GM12891 (cell line): ENCODE measurements around the gene GPBAR1.
A peak's percentile ranks its signal among the peaks of the same experiment; 100 is the strongest.

ENCODE experiments used
- DNase-seq: peaks from one replicate; pipeline ENCODE4 v3.0.0; 2011; ENCODE audit warnings: low spot score; ENCODE audit not compliant: insufficient read length
- FAIRE-seq: peaks from 2 replicates; lab custom pipeline; 2011; peaks lifted over from hg19 to GRCh38; lab: Jason Lieb, UNC
- PAX5 ChIP-seq: IDR thresholded peaks from 2 replicates; pipeline ENCODE4 v1.6.1; 2011; ENCODE audit warnings: low read length, moderate library complexity, mild to moderate bottlenecking; ENCODE audit not compliant: insufficient read depth, severe bottlenecking
- POLR2A ChIP-seq: IDR thresholded peaks from 2 replicates; pipeline ENCODE4 v1.6.1; 2011; ENCODE audit warnings: low read depth, low read length, control low read depth
- POLR2AphosphoS5 ChIP-seq: IDR thresholded peaks from 2 replicates; pipeline ENCODE4 v1.6.1; 2011; ENCODE audit warnings: low read depth, low read length, control low read depth
- POU2F2 ChIP-seq: IDR thresholded peaks from 2 replicates; pipeline ENCODE4 v1.6.1; 2011; ENCODE audit warnings: low read depth, mild to moderate bottlenecking, control low read depth, low read length, moderate library complexity
- SPI1 ChIP-seq: IDR thresholded peaks from 2 replicates; pipeline ENCODE4 v1.6.1; 2011; ENCODE audit warnings: low read depth, low read length, control low read depth
- TAF1 ChIP-seq: IDR thresholded peaks from 2 replicates; pipeline ENCODE4 v1.6.1; 2011; ENCODE audit warnings: low read depth, low read length, control low read depth

The GPBAR1 gene

DNA sequence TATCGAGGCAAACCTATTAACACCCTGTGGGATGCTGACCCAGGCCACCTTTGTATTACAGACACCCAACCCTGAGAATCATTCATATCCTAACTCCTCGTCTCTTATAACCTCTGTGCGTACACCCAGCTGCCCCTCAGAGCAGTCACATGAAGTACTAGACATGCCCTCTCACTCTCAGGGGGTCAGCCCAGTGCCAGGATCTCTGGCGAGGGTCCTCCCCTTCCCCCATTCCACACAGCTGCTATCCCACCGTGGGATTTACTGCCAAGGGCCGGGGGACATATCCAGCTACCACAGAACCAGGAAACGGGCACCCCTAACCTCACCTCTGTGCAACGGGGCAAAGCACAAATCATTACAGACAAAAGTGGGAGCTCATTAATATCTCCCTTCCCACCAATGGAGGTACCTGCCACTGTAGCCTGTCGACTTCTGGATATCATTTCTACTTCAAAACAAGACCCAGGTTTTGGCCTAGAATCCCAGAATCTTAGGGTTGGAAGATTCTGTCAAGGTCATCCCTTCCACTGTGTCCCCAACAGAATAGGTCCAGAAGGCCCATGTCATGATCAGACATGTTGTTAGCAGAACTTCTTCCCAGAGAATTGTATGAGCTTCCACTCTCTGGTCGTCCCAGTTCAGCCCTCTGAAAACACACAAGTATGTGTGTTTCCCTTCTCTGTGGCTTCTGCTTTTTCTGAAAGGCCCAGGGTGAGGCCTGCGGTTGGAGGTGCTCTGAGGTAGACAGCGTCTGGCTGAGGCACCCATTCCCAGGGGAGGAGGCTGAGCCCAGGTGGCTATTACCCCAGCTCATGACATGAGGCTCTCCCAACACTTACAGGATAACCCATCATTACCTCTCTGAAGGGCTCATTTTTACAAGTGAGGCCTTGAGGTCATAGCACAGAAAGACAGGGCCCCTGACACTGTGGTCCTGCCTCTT is 29.8 kb downstream of the GPBAR1 start:
- peak; percentile 61 for FAIRE-seq
- TF ChIP-seq SPI1 (peak; percentile 81), POLR2AphosphoS5 (no peak)
- peak; percentile 54 for DNase-seq

DNA sequence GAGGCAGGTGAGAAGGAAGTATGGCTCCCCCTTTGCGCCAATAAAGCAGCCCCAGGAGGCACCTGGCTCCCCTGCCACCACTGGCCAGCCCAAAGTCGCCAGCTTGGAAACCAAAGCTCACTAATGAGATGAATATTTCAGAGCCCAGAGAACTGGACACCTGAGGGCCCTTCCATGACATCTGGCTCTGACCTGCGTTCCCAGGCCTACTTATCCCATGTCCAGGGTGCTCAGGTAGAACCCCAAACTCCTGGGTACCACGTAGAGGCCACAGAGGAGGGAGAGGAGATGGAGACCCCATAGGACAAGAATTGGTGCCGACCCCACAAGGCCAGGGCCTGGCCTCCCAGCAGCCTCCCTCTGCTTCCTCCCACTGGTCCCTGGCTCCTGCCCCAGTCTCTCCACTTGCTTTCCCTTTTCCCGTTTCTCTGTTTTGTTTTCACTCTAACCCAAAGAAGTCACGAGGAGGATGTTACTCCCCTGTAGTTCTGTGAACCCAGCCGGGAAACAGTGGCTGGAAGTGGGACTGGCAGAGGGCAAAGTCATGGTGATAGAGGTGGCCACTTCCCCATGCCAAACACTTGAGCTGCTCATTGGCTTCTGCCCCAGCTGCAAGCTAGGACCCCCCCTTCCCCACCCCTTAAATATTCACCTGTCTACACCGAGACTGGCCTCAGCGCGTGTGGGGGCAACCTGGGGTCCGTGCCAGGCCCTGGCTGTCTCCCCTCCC is 30.7 kb downstream of the GPBAR1 start:
- TF ChIP-seq PAX5 = no peak
- no peak for TF ChIP-seq POLR2AphosphoS5
- no peak for TF ChIP-seq TAF1
- no peak for TF ChIP-seq SPI1
- TF ChIP-seq POLR2A = no peak
- no peak for TF ChIP-seq POU2F2
- DNase-seq = no peak
- no peak for FAIRE-seq

DNA sequence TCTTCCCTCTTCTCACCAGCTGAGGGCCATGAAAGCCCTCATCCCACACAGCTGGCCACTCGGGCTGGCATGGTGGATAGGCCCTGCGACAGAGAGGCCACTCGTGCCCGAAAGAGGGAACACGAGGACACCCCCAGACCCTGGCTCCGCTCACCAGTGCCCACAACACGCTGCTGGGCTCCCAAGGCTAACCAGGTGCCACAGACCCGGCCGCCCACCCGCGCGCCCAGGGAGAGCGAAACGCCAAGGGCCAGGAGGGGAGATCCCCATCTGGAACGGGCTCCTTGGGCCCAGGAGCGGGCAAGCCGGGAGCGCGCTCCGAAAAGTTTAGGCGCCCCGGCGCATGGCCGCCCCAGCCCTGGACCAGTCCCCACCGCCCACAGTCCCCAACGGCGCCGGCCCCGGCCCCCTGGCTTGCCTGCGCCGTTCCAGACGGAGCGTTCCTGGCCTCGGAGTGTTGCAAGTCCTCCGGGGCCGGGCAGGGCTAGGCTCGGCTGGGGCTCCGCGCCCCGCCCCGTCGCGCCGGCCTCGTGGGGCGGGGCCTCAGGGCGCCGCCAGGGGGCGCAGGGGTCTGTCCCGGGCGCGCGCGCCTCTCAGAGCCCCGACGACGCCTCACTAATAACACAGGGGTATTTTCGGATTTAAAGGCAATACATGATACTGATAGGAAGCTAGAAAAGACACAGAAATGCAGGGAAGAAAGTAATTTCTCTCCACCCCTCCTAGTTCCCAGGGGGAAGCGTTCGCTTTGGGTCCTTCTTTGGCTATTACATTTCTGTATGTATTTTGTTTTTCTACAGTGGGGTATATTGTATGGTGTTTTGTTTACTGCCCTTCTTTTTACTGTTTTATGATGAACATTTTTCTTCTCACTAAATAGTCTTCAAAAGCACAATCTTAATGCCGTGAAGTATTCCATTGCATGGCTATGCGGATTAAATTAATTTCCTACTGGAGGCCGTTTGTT is 31.5 kb downstream of the GPBAR1 start, which contains the start of gene TMBIM1:
TSS of gene TMBIM1 (minus strand) at position 456 of the 967 bp plus-strand sequence. CDS start 10,362 bp downstream, outside the sequence.
- FAIRE-seq (peak; percentile 56), DNase-seq (peak; percentile 90)

GRCh38 chr2:218293715-218294429 is 33.1 kb downstream of the GPBAR1 start:
- FAIRE-seq = no peak
- DNase-seq = no peak
- TF ChIP-seq POU2F2 (no peak), POLR2AphosphoS5 (no peak), SPI1 (no peak), TAF1 (no peak)

More for the DNA sequence above, 31.5 kb downstream of the GPBAR1 start, which contains the start of gene TMBIM1:
- TF ChIP-seq PAX5 (no peak), TAF1 (no peak), POU2F2 (no peak), SPI1 (no peak), POLR2A (no peak), POLR2AphosphoS5 (no peak)

- DNase-seq = no peak
- no peak for TF ChIP-seq SPI1
- no peak for TF ChIP-seq POLR2A
- no peak for TF ChIP-seq TAF1
- no peak for TF ChIP-seq POLR2AphosphoS5
- no peak for TF ChIP-seq POU2F2
- no peak for TF ChIP-seq PAX5
- FAIRE-seq = no peak
Measured at GRCh38 chr2:218294430-218295022, 33.7 kb downstream of the GPBAR1 start.

DNA sequence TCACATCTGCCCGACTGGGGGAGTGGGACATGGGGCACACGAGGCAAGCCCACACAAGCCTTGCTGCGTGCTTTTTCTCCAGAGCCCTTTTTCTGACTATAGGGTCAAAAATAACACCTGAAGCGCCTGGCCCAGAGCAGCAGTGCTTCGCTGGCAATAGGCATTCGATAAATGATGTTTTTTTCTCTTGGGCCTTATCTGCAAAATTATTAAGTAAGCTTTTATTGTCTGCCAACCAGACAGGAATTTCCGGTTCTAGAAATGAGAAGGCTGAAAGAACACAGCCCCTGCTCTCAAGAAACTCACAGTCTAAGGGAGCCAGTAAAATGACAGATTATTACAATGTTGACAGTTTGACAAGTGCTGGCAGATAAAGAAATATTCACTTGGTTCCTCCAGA is 34.2 kb downstream of the GPBAR1 start:
- FAIRE-seq (no peak), DNase-seq (no peak)
- TF ChIP-seq PAX5 (no peak), POLR2A (no peak), POU2F2 (no peak), SPI1 (no peak), POLR2AphosphoS5 (no peak), TAF1 (no peak)

DNA sequence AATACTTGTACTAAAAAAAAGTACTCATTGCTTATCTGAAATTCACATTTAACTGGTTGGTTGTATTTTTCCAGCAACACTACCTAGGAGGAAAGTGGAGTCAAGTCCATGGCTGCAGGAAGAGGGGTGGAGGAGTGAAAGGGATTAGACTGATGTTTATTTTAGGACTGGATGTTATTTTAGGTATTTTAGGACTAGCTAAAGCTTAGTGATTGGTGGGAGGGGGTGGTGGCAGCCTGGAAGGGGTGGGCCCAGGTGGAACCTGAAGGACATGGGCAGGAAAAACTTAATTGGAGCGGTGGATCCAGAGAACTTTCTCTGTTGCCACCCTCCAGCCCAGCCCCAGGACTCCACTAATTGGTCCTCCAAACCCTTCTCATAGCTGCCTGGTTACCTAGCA is 35.4 kb downstream of the GPBAR1 start:
- FAIRE-seq (no peak), DNase-seq (no peak)
- TF ChIP-seq PAX5 (no peak), POLR2AphosphoS5 (no peak), SPI1 (no peak), TAF1 (no peak), POU2F2 (no peak), POLR2A (no peak)

GRCh38 chr2:218296847-218297246 is 36.0 kb downstream of the GPBAR1 start:
- DNase-seq (no peak), FAIRE-seq (no peak)
- no peak for TF ChIP-seq PAX5
- TF ChIP-seq TAF1 = no peak
- no peak for TF ChIP-seq POLR2AphosphoS5
- TF ChIP-seq SPI1 = no peak
- no peak for TF ChIP-seq POLR2A
- TF ChIP-seq POU2F2 = no peak
